HG03571 (cell line): ENCODE measurements around the gene LGALS3BP.
"Not testable (repeated sequence)": the region's sequence is repeated elsewhere in the genome, so short reads cannot be mapped to it uniquely, and the experiment has no call there.

Experiments used
- ATAC-seq: cut with Tn5 transposase; IDR thresholded peaks from one replicate; pipeline ENCODE4 v1.9.1; 2021; ENCODE audit not compliant: unreplicated experiment

The LGALS3BP gene

DNA sequence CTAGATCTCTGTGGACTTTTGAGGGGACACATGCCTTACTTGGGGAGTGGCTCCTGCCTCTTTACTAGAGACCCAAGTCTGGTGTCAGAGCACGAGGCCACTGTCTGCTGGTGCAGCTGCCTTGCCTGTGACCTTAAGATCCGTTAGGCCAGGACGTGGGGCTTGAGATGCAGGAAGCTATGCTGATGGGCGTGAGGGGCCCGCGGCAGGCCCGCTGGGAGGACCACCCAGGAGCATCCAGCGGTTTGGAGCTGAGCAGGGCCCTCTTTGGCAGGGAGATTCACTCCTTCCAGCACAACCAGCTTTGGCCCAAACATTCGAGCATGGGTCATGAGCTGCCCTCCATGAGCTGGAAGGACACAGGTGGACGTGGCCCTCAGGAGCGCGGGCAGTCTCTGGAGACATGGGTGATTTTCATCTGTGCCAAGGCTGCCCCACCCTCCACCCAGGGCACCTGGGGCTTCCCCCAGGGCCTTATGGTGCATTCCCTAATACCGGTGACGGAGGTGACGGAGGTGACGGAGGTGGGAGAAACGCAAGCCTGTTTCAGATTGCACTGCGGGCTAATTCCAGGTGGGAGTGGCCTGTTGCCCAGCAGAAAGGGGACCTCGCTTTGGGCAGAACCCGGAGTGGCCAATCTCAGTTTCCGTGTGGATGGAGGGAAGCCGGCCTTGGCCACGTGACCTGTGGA lies 12.7 kb downstream of the LGALS3BP start:
- no peak for ATAC-seq

- ATAC-seq: no peak
Observed at GRCh38 chr17:78966123-78966813, 13.5 kb downstream of the LGALS3BP start.

- no peak for ATAC-seq
Observed at GRCh38 chr17:78965491-78965924, 14.2 kb downstream of the LGALS3BP start.

- no peak for ATAC-seq
Observed at GRCh38 chr17:78963378-78963777, 16.3 kb downstream of the LGALS3BP start.

DNA sequence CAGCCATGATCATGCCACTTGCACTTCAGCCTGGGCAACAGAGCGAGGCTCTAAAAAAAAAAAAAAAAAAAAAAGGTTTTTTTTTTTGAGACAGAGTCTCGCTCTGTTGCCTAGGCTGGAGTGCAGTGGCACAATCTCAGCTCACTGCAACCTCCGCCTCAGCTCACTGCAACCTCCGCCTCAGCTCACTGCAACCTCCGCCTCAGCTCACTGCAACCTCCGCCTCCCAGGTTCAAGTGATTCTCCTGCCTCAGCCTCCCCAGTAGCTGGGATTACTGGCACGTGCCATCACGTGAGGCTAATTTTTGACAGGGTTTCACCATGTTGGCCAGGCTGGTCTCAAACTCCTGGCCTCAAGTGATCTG lies 16.8 kb downstream of the LGALS3BP start:
- not testable (repeated sequence) for ATAC-seq

DNA sequence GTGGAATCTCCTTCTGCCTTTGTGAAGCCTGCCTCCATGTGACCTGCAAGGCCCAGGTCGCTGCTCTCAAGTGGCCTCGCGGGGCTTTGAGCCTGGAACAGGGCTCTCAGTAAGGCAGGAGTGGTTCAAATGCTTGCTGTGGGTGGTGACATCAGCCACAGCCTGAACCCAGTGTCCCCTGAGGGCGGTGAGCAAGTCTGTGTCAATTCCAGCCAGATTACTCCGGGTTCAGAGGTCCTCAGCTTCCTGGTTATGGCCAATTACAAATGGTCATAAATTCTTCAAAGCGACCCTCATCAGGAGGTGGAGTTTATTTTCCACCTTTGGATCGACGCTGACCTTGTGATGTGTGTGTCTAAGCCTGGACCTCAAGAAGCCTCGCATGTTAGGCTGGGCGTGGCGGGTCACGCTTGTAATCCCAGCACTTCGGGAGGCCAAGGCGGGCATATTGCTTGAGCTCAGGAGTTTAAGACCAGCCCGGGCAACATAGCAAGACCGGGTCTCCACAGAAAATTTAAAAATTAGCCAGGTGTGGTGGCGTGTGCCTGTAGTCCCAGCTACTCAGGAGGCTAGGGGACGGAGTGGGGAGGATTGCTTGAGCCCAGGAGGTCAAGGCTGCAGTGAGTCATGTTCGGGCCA lies 17.3 kb downstream of the LGALS3BP start:
- no peak for ATAC-seq

- ATAC-seq: no peak
Observed at GRCh38 chr17:78961571-78961970, 18.2 kb downstream of the LGALS3BP start.

DNA sequence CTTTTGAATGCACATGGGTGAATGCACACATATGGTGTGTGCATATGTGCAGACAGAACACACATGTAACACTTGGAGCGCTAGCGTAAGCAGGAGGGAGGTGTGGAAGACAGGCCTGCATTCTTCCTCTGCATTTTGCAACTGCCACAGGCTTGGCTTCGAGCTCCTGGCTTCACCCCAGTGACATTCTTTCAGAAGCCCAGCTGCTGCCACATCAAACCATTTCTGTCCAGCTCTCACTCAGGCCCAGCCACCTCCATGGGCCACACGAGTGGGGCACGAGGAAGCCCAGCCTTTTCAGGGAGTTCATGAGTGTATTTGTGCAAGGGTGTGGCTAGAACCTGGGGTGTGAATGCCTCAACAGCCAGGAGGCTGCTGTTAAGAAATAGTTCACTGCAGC lies 18.8 kb downstream of the LGALS3BP start:
- no peak for ATAC-seq

DNA sequence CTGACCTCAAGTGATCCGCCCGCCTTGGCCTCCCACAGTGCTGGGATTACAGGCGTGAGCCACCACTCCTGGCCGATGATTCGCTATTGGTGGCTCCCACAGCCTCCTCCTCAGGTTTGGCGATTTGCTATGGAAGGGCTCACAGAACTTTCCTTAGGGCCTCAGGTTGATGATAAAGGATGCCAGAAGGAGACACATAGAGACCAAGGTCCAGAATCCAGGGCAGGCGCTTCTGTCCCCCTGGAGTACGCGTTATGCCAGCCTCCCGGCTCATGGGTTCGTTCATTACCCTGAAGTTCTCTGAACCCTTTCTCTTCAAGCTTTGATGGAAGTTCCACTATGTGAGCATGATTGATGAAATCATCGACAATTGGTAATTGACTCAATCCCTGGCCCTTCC lies 19.9 kb downstream of the LGALS3BP start:
- ATAC-seq: no peak

DNA sequence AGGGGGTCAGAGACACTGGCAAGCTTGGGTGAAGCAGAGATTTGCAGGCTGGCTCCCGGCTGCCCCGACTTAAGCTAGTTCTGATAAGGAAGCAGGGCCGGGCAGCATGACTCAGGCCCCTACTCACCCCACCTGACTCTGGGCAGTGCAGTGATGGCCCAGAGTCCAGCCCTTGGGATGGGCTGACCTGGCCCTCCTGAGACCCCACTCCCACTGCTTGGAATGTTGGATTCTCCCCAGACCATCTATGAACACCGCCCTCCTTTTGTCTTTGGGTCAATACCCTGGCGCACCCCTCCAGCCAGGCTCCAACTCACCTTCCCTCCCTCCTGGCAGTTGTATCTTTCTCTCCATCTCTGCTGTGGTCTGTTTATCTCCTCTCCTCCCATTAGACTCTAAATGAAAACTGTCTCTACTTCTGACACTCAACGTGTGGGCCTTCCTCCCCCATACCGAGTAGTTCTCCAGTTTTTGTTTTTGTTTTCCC lies 21.0 kb downstream of the LGALS3BP start:
- ATAC-seq: no peak

DNA sequence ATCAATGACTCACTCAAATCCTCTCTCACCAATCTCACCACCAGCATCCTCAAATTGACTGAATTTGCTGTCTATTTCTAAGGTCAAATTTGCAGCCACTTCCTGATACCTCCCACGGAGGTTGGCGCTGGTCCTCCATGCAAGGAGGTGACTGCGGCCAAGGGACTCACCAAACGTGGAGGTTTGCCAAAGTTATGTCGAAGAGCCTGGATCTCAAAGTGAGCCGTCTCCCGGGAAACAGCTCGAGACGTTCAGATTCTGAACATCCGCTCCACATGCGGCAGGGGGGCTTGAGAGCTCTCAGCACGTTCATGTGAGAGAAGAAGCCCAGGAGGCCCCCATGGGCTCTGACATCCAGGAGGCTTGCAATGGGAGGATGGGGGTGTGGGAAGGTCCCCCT lies 22.6 kb downstream of the LGALS3BP start:
- ATAC-seq: no peak

GRCh38 chr17:78956254-78956653 lies 23.5 kb downstream of the LGALS3BP start:
- no peak for ATAC-seq

GRCh38 chr17:78954684-78955083 lies 25.0 kb downstream of the LGALS3BP start:
- no peak for ATAC-seq

GRCh38 chr17:78953356-78954350 lies 26.1 kb downstream of the LGALS3BP start:
- no peak for ATAC-seq

- ATAC-seq: no peak
Observed at GRCh38 chr17:78952706-78953105, 27.0 kb downstream of the LGALS3BP start.

DNA sequence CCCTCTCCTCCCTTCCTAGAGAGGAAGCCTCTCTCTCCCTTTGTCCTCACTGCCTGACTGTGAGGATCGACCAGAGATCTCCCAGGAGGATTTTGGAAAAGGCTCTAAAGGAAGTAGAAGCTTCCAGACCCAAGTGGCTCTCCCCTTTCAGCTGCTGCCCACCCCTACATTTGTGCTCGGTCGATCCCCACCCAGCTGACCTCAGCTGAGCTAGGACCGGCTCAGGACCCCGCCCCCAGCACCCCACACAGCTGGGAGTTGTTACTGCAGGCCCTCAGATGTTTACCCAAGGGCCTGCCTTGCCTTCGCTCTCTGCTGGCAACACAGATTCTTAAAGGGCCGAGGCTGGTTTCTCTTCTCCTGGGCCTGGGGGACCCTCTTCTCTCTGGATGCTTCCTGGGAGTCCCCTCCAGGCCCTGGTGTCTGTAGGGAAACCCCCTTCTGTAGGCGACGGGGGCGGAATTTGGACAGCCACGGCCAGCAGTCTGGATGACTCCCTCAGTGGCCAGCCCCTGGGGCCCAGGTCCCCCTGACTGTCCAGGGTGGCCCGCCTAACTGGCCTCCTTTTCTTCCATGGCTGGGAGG lies 27.7 kb downstream of the LGALS3BP start:
- no peak for ATAC-seq

DNA sequence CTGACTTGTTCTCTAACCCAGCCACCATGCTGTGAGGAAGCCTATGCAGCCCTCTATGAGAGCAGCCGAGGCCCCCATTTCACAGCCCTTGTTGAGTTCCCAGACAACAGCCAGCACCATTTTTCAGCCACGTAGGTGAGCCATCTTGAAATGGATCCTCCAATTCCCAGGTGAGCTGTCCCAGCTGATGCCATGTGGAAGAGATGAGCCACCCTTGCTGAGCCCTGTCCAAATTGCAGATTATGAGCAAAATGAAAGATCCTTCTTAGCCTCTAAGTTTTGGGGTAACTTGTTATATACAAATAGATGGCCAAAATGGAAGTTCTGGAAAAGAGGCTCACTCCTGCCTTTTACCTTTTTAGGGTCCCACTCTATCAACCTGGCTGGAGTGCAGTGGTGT lies 28.9 kb downstream of the LGALS3BP start:
- ATAC-seq: no peak

GRCh38 chr17:78947235-78948149 lies 32.2 kb downstream of the LGALS3BP start:
- no peak for ATAC-seq

DNA sequence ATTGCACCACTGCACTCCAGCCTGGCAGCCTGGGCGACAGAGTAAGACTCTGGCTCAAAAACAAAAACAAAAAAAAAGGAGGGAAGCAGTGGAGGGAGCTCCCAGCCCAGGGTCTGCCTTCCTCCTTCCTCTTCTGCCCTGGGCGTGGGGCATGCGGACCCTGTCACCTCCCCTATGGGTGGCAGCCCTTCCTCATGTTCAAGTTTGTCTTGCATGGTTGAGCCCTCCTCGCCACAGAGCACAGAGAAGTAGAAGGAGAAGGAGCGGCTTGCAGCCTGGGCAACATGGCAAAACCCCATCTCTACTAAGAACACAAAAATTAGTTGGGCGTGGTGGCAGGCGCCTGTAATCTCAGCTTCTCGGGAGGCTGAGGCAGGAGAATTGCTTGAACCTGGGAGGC lies 33.1 kb downstream of the LGALS3BP start:
- ATAC-seq: no peak
